Omental fat pad (tissue), 4 donors: ENCODE results near the gene ABCA12. TPM values are rescaled to one million over a fixed set of nuclear protein-coding genes. Genes with fewer than 3 reads are reported as not detected.

Experiments
- ATAC-seq: fragments of 150-250 bp; one replicate; pipeline ENCODE4 v1.9.1; 2016; ENCODE audit warnings: mild to moderate bottlenecking, moderate library complexity; ENCODE audit not compliant: low FRiP score
- DNase-seq: peaks from one replicate; pipeline ENCODE4 v3.0.0-alpha.2; 2019; ENCODE audit warnings: low spot score
- total RNA-seq, 4 donors: library from RNA; depleted of rRNA; stranded (reverse); fragments of >200 nt; gene quantifications; one replicate each; pipeline ENCODE4 v1.1.0, GENCODE V29; 2016
- TF ChIP-seq, protein P1 (sequence below), 3 donors: fragments of 450-650 bp; IDR thresholded peaks; one replicate each; pipeline ENCODE4 v1.5.1; 2016 to 2017; ENCODE audit warnings: antibody characterized with exemption in 3 of 3, mild to moderate bottlenecking in 3 of 3, moderate library complexity in 2 of 3

Gene ABCA12
- total RNA-seq, 4 donors from 2014 or later: not detected

DNA sequence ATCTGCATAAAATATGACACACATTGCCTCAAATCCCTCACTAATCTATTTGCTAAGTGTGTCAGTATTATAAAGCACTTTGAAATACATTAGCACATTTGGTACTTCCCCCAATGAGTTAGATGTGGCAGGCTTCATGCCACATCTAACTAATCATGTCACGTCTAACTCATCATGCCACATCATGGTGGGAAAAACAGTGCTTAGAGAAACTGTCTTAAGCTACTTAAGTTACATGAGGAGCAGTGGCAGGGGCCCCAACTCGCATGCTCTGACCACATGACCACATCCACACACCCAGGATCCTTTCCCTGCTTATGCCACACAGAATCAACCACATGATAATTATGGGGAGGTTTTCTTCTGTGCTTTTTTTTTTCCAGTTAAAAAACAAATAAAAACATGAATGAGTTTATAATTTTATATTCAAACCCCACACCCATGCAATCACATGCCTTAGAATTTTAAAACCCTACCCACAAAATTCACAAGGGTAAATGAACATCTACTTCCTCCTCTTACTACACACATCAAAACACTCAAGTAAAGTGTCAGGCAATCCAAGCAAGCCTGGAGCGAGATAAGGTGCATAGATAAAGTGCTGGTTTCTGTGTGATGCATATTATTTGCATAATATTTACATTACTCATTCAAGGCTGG is 1.6 kb downstream of the ABCA12 start:
- DNase-seq (no peak), ATAC-seq (no peak)
- TF ChIP-seq, protein P1, sequence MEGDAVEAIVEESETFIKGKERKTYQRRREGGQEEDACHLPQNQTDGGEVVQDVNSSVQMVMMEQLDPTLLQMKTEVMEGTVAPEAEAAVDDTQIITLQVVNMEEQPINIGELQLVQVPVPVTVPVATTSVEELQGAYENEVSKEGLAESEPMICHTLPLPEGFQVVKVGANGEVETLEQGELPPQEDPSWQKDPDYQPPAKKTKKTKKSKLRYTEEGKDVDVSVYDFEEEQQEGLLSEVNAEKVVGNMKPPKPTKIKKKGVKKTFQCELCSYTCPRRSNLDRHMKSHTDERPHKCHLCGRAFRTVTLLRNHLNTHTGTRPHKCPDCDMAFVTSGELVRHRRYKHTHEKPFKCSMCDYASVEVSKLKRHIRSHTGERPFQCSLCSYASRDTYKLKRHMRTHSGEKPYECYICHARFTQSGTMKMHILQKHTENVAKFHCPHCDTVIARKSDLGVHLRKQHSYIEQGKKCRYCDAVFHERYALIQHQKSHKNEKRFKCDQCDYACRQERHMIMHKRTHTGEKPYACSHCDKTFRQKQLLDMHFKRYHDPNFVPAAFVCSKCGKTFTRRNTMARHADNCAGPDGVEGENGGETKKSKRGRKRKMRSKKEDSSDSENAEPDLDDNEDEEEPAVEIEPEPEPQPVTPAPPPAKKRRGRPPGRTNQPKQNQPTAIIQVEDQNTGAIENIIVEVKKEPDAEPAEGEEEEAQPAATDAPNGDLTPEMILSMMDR (IDR thresholded peaks at IDR 0.05): no peak

DNA sequence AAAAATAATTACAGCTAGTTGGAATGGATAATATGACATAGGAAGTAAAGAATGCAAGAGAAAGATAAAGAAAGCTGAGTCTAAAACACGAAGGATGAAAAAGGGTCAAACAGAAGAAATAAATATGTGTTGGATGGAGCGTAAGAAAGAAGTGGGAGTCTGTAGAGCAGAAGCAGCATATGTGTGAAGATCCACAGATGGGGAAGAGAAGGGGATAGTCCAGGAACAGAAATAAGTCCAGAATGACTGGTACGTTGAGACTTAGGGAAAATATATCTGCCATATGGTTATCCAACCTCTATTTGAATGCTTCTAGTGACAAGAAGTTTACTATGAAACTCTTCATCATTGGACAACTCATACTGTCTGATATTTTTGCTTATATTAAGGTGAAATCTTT is 18.0 kb downstream of the ABCA12 start:
- ATAC-seq: no peak
- no peak for DNase-seq
- TF ChIP-seq, protein P1 (IDR thresholded peaks at IDR 0.05): no peak

DNA sequence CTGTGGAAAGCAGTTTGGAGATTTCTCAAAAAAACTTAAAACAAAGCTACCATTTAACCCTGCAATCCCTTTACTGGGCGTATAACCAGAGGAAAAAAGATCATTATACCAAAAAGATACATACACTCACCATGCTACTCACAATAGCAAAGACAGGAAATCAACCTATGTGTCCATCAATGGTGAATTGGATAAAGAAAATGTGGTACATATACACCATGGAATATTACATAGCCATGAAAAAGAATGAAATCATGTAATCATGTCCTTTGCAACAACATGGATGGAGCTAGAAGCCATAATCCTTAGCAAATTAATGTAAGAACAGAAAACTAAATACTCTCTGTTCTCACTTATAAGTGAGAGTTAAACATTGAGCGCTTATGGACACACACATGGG is 18.6 kb downstream of the ABCA12 start:
- DNase-seq (no peak), ATAC-seq (no peak)
- TF ChIP-seq, protein P1 (IDR thresholded peaks at IDR 0.05): no peak

DNA sequence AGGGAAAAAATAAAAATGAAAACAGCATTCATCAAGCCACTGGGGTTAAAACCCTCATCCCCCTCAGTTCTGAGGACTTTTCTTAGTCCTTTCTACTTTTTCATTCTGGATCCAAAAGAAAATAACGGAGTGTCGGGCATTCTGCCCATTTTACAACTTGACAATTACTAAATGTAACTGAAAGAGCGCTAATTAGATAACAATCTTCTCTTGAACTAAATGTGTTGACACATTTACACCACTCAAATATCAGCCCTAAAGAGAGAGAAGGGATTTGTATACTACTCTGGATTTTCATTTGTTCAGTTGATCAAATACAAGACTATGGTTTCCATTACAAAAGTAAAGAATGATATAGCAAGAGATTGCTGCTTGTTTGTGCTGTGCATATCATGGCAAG is 27.5 kb downstream of the ABCA12 start:
- ATAC-seq: no peak
- TF ChIP-seq, protein P1 (IDR thresholded peaks at IDR 0.05): no peak
- DNase-seq: no peak

DNA sequence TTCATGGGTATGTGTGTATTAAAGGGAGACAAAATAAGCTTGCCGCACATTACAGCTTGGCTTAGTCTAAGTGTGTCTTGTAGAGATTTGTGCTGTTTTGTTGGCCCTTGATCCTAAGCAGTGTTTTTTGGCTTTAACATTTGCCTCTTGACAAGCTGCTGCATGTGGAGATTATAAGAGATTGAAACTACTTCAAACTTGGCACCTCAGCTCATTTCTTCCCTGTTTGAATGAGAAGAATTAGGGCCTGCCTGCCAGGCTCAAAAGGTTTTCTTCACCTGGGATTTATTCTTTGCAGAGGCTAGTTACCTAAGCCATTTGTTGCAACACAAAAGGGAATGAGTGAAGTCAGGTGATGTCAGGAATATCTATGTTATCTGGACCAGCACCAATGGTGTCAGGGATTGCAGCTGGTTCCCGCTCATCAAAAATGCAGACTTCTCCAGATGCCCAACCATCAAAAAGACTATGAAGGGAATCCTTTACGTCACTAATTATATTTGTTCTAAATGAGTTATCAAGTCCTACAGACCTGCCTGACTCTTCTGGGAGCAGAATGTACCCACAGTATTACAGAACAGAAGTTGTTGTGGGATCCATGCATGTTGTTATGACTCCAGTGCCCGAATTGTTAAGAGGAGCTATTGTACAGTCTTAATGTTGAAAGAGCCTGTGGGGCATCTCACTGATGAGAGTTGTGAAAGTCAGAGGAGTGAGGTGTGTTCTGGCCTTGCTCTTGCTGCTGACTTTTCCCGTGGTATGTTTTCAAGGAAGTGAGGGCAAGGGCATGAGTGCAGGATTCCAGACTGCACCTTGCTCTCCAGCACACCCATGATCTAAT is 31.0 kb downstream of the ABCA12 start:
- ATAC-seq: no peak
- no peak for DNase-seq
- TF ChIP-seq, protein P1 (IDR thresholded peaks at IDR 0.05): no peak

DNA sequence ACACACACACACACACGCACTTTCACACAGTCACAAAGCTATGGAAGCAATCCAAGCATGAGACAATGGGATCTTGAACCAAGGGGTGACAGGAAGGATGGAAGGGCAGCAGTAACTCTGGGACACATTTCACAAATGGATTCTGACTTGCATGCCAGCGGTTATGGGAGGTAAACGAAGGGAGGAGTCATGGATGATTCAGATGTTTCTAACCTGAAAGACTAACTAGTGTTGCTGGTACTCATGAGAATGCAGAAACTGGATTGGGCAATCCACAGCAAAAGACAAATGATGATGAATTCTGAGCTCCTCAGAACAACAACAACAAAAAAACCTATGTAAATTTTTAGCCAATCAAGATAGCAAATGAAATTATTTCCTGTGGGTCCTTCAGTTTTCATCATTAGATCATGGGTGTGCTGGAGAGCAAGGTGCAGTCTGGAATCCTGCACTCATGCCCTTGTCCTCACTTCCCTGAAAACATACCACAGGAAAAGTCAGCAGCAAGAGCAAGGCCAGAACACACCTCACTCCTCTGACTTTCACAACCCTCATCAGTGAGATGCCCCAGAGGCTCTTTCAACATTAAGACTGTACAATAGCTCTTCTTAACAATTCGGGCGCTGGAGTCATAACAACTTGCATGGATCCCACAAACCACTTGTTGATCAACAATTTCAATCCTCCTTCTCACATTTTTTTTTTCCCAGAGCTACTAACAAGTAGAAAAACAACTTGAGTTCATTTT is 32.6 kb downstream of the ABCA12 start:
- TF ChIP-seq, protein P1 (IDR thresholded peaks at IDR 0.05): no peak
- DNase-seq (no peak), ATAC-seq (peak; percentile 48)
